ENCODE results near the gene TTBK2.

The TTBK2 gene

GRCh38 chr15:42693942-42694341 lies 226.6 kb downstream of the TTBK2 start:
- no peaks in the 10 kb centered on the region for H3K27me3 ChIP-seq (ENCODE audit: control insufficient read depth in 1 of 2, insufficient read depth in 2 of 2, low read length in 2 of 2)
- H3K36me3 ChIP-seq (ENCODE audit: control insufficient read depth in 2 of 2, insufficient read depth in 2 of 2, low read length in 2 of 2): peaks cover 70 to 71% of the 10 kb centered on the region in 2 donors
- peak overlapping the region; percentile 73 for H3K27ac ChIP-seq (ENCODE audit: low read length)
- no peak overlapping the region for H3K9ac ChIP-seq (ENCODE audit: low read length in 2 of 2)
- H3K4me1 ChIP-seq (ENCODE audit: control insufficient read depth, insufficient read depth, low read length): peaks cover 15% of the 10 kb centered on the region
- no peak overlapping the region for H3K4me3 ChIP-seq (ENCODE audit: low read length in 2 of 2)
- no peaks in the 10 kb centered on the region for H3K9me3 ChIP-seq (ENCODE audit: control insufficient read depth in 2 of 2, low read length in 2 of 2)

DNA sequence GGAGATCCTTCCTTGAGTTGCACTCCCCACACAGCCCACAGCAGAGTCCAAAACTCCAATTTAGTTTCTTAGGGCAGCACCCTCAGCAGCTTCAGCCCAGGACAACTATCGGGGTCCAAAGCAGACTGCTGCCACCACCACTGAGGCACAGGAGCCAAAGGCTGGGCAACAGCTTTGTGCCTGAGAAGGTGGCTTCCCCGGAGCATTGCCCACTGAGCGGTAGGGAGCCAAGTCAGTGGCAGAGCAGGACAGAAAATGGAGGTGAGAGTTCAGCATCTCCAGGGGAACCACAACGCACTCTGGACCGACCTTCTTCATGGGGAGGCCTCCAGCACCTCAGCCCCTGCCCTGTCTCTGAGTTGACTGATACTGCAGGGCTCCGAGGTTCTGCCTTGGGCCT lies 227.1 kb downstream of the TTBK2 start:
- Histone ChIP-seq H3K4me1 (ENCODE audit: control insufficient read depth, insufficient read depth, low read length) (peaks cover 15% of the 10 kb centered on the region), H3K36me3 (ENCODE audit: control insufficient read depth in 2 of 2, insufficient read depth in 2 of 2, low read length in 2 of 2) (peaks cover 74 to 75% of the 10 kb centered on the region in 2 donors), H3K9me3 (ENCODE audit: control insufficient read depth in 2 of 2, low read length in 2 of 2) (no peaks in the 10 kb centered on the region), H3K27me3 (ENCODE audit: control insufficient read depth in 1 of 2, insufficient read depth in 2 of 2, low read length in 2 of 2) (no peaks in the 10 kb centered on the region), H3K9ac (ENCODE audit: low read length in 2 of 2) (no peak overlapping the region), H3K27ac (ENCODE audit: low read length) (peak overlapping the region; percentile 18), H3K4me3 (ENCODE audit: low read length in 2 of 2) (no peak overlapping the region)

GRCh38 chr15:42692997-42693396 lies 227.6 kb downstream of the TTBK2 start:
- Histone ChIP-seq H3K27me3 (ENCODE audit: control insufficient read depth in 1 of 2, insufficient read depth in 2 of 2, low read length in 2 of 2) (no peaks in the 10 kb centered on the region), H3K4me3 (ENCODE audit: low read length in 2 of 2) (no peak overlapping the region), H3K36me3 (ENCODE audit: control insufficient read depth in 2 of 2, insufficient read depth in 2 of 2, low read length in 2 of 2) (peaks cover 76 to 78% of the 10 kb centered on the region in 2 donors)

GRCh38 chr15:42692536-42692935 lies 228.0 kb downstream of the TTBK2 start:
- H3K9ac ChIP-seq (ENCODE audit: low read length in 2 of 2): no peak overlapping the region
- H3K4me3 ChIP-seq (ENCODE audit: low read length in 2 of 2): no peak overlapping the region
- peaks cover 78 to 79% of the 10 kb centered on the region in 2 donors for H3K36me3 ChIP-seq (ENCODE audit: control insufficient read depth in 2 of 2, insufficient read depth in 2 of 2, low read length in 2 of 2)
- H3K27ac ChIP-seq (ENCODE audit: low read length): no peak overlapping the region
- H3K27me3 ChIP-seq (ENCODE audit: control insufficient read depth in 1 of 2, insufficient read depth in 2 of 2, low read length in 2 of 2): no peaks in the 10 kb centered on the region
- peaks cover 15% of the 10 kb centered on the region for H3K4me1 ChIP-seq (ENCODE audit: control insufficient read depth, insufficient read depth, low read length)
- H3K9me3 ChIP-seq (ENCODE audit: control insufficient read depth in 2 of 2, low read length in 2 of 2): no peaks in the 10 kb centered on the region

More at GRCh38 chr15:42692997-42693396, 227.6 kb downstream of the TTBK2 start:
- Histone ChIP-seq H3K27ac (ENCODE audit: low read length) (peak overlapping the region; percentile 18), H3K4me1 (ENCODE audit: control insufficient read depth, insufficient read depth, low read length) (peaks cover 15% of the 10 kb centered on the region), H3K9me3 (ENCODE audit: control insufficient read depth in 2 of 2, low read length in 2 of 2) (no peaks in the 10 kb centered on the region), H3K9ac (ENCODE audit: low read length in 2 of 2) (no peak overlapping the region)

GRCh38 chr15:42691770-42692169 lies 228.8 kb downstream of the TTBK2 start:
- Histone ChIP-seq H3K36me3 (ENCODE audit: control insufficient read depth in 2 of 2, insufficient read depth in 2 of 2, low read length in 2 of 2) (peaks cover 81 to 86% of the 10 kb centered on the region in 2 donors), H3K9ac (ENCODE audit: low read length in 2 of 2) (no peak overlapping the region), H3K4me1 (ENCODE audit: control insufficient read depth, insufficient read depth, low read length) (peaks cover 15% of the 10 kb centered on the region), H3K27ac (ENCODE audit: low read length) (no peak overlapping the region), H3K4me3 (ENCODE audit: low read length in 2 of 2) (no peak overlapping the region), H3K27me3 (ENCODE audit: control insufficient read depth in 1 of 2, insufficient read depth in 2 of 2, low read length in 2 of 2) (no peaks in the 10 kb centered on the region), H3K9me3 (ENCODE audit: control insufficient read depth in 2 of 2, low read length in 2 of 2) (no peaks in the 10 kb centered on the region)

GRCh38 chr15:42691308-42691707 lies 229.3 kb downstream of the TTBK2 start:
- peaks cover 15% of the 10 kb centered on the region for H3K4me1 ChIP-seq (ENCODE audit: control insufficient read depth, insufficient read depth, low read length)
- H3K27ac ChIP-seq (ENCODE audit: low read length): no peak overlapping the region
- H3K27me3 ChIP-seq (ENCODE audit: control insufficient read depth in 1 of 2, insufficient read depth in 2 of 2, low read length in 2 of 2): no peaks in the 10 kb centered on the region
- peaks cover 81 to 86% of the 10 kb centered on the region in 2 donors for H3K36me3 ChIP-seq (ENCODE audit: control insufficient read depth in 2 of 2, insufficient read depth in 2 of 2, low read length in 2 of 2)
- H3K4me3 ChIP-seq (ENCODE audit: low read length in 2 of 2): no peak overlapping the region
- H3K9ac ChIP-seq (ENCODE audit: low read length in 2 of 2): no peak overlapping the region
- H3K9me3 ChIP-seq (ENCODE audit: control insufficient read depth in 2 of 2, low read length in 2 of 2): no peaks in the 10 kb centered on the region
